GM18909 (cell line): Measurements from ENCODE around the gene STK31.
"Not testable (repeated sequence)": the region's sequence is repeated elsewhere in the genome, so short reads cannot be mapped to it uniquely, and the experiment has no call there.

ENCODE experiments used
- ATAC-seq: cut with Tn5 transposase; IDR thresholded peaks from one replicate; pipeline ENCODE4 v1.9.1; 2021; ENCODE audit warnings: mild to moderate bottlenecking; ENCODE audit not compliant: unreplicated experiment, poor library complexity

The STK31 gene

GRCh38 chr7:23713285-23714149, 3.5 kb downstream of the STK31 start:
- ATAC-seq: no peak

GRCh38 chr7:23714150-23714464, 4.1 kb downstream of the STK31 start:
- no peak for ATAC-seq

DNA sequence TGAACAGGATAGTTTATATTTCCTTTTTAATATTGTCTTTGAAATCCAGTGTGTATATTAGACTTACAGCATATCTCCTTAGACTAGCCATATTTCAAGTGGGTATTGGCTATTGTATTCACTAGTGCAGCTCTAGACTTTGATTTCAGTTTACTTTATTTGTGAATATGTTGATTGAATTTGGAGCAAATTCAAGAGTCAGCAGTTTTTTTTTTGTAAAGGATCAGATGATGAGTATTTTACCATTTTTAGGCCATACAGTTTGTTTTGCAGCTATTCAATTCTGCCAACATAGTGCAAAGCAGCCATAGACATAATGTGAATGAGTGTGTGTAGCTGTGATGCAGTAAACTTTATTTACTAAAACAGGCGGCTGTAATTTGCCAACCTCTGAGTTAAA, 4.6 kb downstream of the STK31 start:
- ATAC-seq: no peak

- no peak for ATAC-seq
Measured at GRCh38 chr7:23715099-23715498, 5.1 kb downstream of the STK31 start.

GRCh38 chr7:23717788-23718187, 7.8 kb downstream of the STK31 start:
- no peak for ATAC-seq

- no peak for ATAC-seq
Measured at GRCh38 chr7:23721456-23721855, 11.4 kb downstream of the STK31 start.

DNA sequence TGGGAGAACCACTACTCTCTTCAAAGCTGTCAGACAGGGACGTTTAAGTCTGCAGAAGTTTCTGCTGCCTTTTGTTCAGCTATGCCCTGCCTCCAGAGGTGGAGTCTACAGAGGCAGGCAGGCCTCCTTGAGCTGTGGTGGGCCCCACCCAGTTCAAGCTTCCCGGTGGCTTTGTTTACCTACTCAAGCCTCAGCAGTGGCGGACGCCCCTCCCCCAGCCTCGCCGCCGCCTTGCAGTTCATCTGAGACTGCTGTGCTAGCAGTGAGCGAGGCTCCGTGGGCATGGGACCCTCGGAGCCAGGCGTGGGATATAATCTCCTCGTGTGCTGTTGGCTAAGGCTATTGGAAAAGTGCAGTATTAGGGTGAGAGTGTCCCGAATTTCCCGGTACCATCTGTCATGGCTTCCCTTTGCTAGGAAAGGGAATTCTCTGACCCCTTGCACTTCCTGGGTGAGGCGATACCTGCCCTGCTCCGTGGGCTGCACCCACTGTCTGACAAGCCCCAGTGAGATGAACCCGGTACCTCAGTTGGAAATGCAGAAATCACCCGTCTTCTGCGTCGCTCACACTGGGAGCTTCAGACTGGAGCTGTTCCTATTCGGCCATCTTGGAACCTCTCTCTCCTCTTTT, 12.7 kb downstream of the STK31 start:
- ATAC-seq: not testable (repeated sequence)

GRCh38 chr7:23724113-23724512, 14.1 kb downstream of the STK31 start:
- ATAC-seq: not testable (repeated sequence)

GRCh38 chr7:23742051-23742450, 32.0 kb downstream of the STK31 start:
- ATAC-seq: no peak

DNA sequence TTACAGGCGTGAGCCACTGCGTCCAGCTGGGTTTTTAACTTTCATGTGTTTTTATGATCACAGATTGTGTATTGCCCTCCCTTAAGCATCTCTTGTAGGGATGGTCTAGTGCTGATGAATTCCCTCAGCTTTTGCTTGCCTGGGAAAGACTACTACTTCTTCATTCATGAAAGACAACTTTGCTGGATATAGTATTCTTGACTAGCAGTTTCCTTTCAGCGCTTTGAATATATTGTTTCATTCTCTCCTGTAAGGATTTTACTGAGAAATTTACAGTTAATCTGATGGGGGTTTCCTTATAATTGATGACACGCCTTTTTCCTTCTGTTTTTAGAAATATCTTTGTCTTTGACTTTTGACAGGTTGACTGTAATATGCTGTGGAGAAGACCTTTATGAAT, 33.2 kb downstream of the STK31 start:
- no peak for ATAC-seq

DNA sequence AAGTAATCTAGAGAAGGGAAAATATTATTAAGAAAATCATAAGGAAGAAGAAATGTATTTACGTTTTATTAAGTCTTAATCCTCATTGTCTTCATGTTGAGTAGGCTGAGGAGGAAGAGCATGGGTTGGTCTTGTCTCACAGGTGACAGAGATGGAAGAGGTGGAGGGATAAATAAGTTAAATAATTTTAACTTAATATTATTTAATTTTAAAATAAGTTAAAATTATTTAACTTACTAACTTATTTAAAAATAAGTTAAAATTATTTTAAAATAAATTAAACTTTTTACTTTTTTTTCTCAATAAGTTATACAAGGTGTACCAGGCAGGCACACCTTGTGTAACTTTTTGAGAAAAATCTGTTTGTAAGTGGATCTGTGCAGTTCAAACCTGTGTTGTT, 36.6 kb downstream of the STK31 start:
- ATAC-seq: no peak

- ATAC-seq: no peak
Measured at GRCh38 chr7:23751852-23752251, 41.8 kb downstream of the STK31 start.

DNA sequence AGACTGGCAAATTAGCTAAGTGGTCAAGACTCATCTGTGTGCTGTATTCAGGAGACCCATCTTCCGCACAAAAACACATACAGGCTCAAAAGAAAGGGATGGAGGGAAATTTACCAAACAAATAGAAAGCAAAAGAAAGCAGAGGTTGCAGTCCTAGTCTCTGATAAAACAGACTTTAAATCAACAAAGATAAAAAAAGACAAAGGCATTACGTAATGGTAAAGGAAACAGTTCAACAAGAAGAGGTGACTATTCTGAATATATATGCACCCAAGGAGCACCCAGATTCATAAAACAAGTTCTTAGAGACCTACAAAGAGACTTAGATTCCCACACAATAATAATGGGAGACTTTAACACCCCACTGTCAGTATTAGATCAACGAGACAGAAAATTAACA, 48.8 kb downstream of the STK31 start:
- ATAC-seq: not testable (repeated sequence)

DNA sequence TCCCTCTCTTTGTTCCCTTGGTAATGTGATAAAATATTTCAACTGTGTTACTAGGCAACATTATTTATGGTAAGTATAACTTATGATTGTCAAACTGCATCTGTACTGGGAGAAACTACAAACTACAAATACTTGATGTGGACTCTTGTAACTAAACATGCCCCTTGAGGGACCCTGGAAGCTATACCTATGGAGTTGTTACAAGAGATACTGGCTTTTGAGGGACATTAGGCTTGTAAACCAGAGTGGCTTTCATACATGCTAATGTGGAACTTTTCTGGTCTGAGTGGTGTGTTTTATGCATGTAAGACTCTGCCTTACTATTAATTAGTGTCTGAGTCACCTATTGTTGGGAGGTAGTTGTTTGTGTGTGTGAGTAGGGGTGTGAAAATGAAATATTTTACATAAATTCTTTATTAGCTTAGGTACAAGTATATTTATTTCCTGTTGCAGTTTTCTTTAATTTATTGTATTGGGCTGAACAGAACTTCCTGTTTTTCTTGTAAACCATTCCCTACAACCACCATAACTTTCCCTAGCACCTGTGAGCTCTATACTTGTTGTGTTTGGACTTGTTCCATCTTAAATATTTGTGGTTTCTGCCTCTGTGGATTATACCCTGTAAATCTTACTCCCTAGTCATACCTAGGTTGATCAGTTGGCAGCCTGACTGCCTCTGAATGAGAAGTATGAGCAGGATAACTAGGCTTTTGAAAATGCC, 49.8 kb downstream of the STK31 start:
- no peak for ATAC-seq

- no peak for ATAC-seq
Measured at GRCh38 chr7:23765943-23766342, 55.9 kb downstream of the STK31 start.

DNA sequence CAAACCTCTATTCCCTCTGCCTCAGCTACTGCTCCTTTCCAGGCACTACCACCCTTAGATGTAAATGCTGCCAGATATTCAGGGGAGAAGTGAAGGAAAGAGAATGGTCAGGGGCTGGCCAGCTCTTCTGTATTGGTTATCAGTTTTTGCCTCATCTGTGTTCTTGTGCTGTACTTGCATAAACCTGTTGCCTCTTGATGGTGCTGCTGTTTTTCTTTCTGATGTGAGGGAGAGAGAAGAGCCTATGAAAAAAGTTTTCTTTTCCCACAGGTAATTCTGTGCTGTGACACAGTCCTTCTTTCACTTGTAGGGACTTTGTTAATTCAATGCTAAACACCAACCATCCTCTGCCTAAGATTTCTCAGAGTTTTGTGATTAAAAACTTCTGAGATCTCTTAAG, 57.5 kb downstream of the STK31 start:
- no peak for ATAC-seq

DNA sequence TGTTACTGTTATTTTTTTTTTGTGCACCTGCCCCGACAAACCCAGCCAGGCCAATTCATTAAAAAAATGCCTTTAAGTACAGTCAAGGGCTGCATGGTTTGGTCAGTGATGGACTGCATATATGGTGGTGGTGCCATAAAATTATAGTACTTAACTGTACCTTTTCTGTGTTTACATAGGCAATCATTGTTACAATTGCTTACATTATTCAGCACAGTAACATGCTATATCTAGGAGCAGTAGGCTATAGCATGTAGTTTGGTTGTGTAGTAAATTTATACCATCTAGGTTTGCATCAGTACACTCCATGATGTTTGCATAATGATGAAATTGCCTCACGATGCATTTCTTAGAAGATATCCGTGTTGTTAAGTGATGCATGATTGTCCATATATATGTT, 58.0 kb downstream of the STK31 start:
- no peak for ATAC-seq

- not testable (repeated sequence) for ATAC-seq
Measured at GRCh38 chr7:23779185-23779800, 69.3 kb downstream of the STK31 start.

GRCh38 chr7:23783115-23783514, 73.1 kb downstream of the STK31 start:
- ATAC-seq: no peak

DNA sequence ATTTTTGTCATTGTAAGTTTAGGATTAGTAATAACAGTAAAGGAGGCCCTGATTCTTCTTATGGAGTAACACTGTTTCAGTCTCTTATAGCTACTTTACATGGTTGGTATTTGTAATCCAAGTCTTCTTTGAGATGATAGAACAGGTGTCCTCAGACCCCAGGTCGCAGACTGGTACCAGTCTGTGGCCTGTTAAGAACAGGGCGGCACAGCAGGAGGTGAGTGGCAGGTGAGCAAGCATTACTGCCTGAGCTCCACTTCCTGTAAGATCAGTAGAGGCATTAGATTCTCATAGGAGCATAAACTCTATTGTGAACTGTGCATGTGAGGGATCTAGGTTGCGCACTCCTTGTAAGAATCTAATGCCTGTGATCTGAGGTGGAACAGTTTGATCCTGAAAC, 77.3 kb downstream of the STK31 start:
- ATAC-seq: no peak

GRCh38 chr7:23788843-23789242, 78.8 kb downstream of the STK31 start:
- ATAC-seq: no peak
